ENCODE measurements around the gene GBX2. TPM values are rescaled to one million over a fixed set of nuclear protein-coding genes. Genes with fewer than 3 reads are reported as not detected.

GBX2 gene
- total RNA-seq, 2 donors from 2014 or later, result not detected

- Histone ChIP-seq H3K4me3 (no peak overlapping the region), H3K27me3 (no peaks in the 10 kb centered on the region), H3K36me3 (no peaks in the 10 kb centered on the region)
Observed at GRCh38 chr2:236196366-236196765, 28.2 kb upstream of the GBX2 start.

GRCh38 chr2:236195726-236196125 lies 27.5 kb upstream of the GBX2 start:
- H3K27me3 ChIP-seq, result no peaks in the 10 kb centered on the region
- no peak overlapping the region for H3K4me3 ChIP-seq
- no peaks in the 10 kb centered on the region for H3K4me1 ChIP-seq
- H3K27ac ChIP-seq, result no peak overlapping the region
- no peak for TF ChIP-seq CTCF (IDR thresholded peaks at IDR 0.05)
- no peaks in the 10 kb centered on the region for H3K36me3 ChIP-seq
- DNase-seq (ENCODE audit: low spot score), result no peak
- no peaks in the 10 kb centered on the region for H3K9me3 ChIP-seq

More at GRCh38 chr2:236196366-236196765, 28.2 kb upstream of the GBX2 start:
- Histone ChIP-seq H3K9me3 (no peaks in the 10 kb centered on the region), H3K27ac (no peak overlapping the region), H3K4me1 (no peaks in the 10 kb centered on the region)
- TF ChIP-seq CTCF (IDR thresholded peaks at IDR 0.05), result no peak
- no peak for DNase-seq (ENCODE audit: low spot score)

GRCh38 chr2:236194786-236195185 lies 26.6 kb upstream of the GBX2 start:
- no peaks in the 10 kb centered on the region for H3K27me3 ChIP-seq
- no peaks in the 10 kb centered on the region for H3K9me3 ChIP-seq
- TF ChIP-seq CTCF (IDR thresholded peaks at IDR 0.05), result no peak
- no peak for DNase-seq (ENCODE audit: low spot score)
- no peaks in the 10 kb centered on the region for H3K4me1 ChIP-seq
- no peaks in the 10 kb centered on the region for H3K36me3 ChIP-seq
- H3K4me3 ChIP-seq, result no peak overlapping the region
- H3K27ac ChIP-seq, result no peak overlapping the region

- Histone ChIP-seq H3K36me3 (no peaks in the 10 kb centered on the region), H3K4me3 (no peak overlapping the region), H3K4me1 (no peaks in the 10 kb centered on the region), H3K9me3 (no peaks in the 10 kb centered on the region), H3K27me3 (no peaks in the 10 kb centered on the region), H3K27ac (no peak overlapping the region)
- no peak for TF ChIP-seq CTCF (IDR thresholded peaks at IDR 0.05)
- DNase-seq (ENCODE audit: low spot score), result no peak
Observed at GRCh38 chr2:236193026-236193425, 24.8 kb upstream of the GBX2 start.

- H3K27me3 ChIP-seq, result no peaks in the 10 kb centered on the region
- no peak for TF ChIP-seq CTCF (IDR thresholded peaks at IDR 0.05)
- H3K4me1 ChIP-seq, result no peaks in the 10 kb centered on the region
- no peak for DNase-seq (ENCODE audit: low spot score)
- no peaks in the 10 kb centered on the region for H3K9me3 ChIP-seq
- H3K36me3 ChIP-seq, result no peaks in the 10 kb centered on the region
- no peak overlapping the region for H3K27ac ChIP-seq
- no peak overlapping the region for H3K4me3 ChIP-seq
Observed at GRCh38 chr2:236190674-236191073, 22.5 kb upstream of the GBX2 start.

GRCh38 chr2:236184701-236185100 lies 16.5 kb upstream of the GBX2 start:
- H3K27me3 ChIP-seq, result peaks cover 4 to 12% of the 10 kb centered on the region in 2 donors
- H3K36me3 ChIP-seq, result no peaks in the 10 kb centered on the region
- H3K9me3 ChIP-seq, result no peaks in the 10 kb centered on the region
- no peak for DNase-seq (ENCODE audit: low spot score)
- H3K27ac ChIP-seq, result no peak overlapping the region
- H3K4me3 ChIP-seq, result no peak overlapping the region
- no peak for TF ChIP-seq CTCF (IDR thresholded peaks at IDR 0.05)
- peaks cover 0 to 5% of the 10 kb centered on the region in 2 donors for H3K4me1 ChIP-seq

All from right atrium auricular region (tissue), 2 donors.